HG03439 (cell line): ENCODE results near the gene TBC1D17.
A peak's percentile ranks its signal among the peaks of the same experiment; 100 is the strongest.

Source experiments
- ATAC-seq: cut with Tn5 transposase; IDR thresholded peaks from one replicate; pipeline ENCODE4 v1.9.1; 2021; ENCODE audit warnings: mild to moderate bottlenecking, moderate library complexity; ENCODE audit not compliant: unreplicated experiment

Gene TBC1D17

DNA sequence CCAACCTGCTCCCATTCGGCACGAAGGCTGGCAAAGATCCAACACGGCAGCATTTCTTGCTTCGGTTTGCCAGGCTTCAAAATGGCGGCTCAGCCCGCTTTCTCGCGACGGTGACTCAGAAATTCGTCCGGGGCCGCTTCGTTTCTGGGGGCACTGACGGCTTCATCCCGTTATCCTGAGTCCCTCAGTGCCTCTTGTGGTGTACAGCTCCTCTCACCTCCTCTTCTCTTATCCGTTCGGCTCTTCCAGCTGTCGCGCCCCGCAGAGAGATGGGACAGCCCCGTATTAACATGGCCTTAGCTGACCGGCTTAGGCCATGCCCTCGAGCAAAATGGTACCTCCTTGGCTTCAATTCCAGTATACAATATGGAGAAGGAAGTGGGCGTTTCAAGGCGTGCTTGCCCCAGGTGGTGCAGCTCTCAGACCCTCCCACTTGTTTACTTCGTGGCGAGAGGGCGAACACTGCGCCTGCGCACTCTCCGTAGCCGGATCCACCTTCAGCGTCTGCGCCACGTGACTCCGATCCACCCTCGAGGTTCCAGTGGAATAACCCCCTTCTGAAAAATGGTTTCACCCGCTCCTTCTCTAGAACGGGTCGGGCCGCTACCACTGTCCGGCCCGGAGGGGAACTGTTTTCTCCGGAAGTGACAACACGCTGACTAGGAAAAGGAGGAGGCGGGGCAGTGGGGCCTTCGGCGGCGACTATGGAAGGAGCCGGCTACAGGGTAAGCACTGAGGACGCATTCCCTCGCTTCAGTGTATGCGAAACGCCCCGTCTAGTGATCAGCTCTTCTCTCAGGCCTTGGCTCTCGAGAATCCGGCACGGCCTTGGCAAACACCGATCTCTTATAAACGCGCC lies at the start of gene TBC1D17, which contains the start of gene AKT1S1:
Gene TBC1D17 (plus strand): TSS at position 683 of the 859 bp plus-strand sequence. CDS start 22 bp downstream, at position 705.
Gene AKT1S1 (minus strand): TSS at position 336 of the 859 bp plus-strand sequence. CDS start 4,060 bp downstream, outside the sequence.
- peak; percentile 64 for ATAC-seq

DNA sequence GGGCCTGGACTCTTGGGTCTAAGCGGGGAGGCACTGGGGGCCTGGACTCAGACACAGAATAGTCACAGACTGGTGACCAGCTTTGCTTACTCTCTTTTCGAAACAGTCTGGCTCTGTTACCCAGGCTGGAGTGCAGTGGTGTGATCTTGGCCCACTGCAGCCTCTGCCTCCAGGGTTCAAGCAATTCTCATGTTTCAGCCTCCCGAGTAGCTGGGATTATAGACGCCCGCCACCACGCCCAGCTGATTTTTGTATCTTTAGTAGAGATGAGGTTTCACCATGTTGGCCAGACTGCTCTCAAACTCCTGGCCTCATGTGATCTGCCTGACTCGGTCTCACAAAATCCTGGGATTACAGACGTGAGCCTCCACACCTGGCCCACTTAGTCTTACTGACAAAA lies 48.3 kb upstream of the TBC1D17 start:
- ATAC-seq, result no peak

DNA sequence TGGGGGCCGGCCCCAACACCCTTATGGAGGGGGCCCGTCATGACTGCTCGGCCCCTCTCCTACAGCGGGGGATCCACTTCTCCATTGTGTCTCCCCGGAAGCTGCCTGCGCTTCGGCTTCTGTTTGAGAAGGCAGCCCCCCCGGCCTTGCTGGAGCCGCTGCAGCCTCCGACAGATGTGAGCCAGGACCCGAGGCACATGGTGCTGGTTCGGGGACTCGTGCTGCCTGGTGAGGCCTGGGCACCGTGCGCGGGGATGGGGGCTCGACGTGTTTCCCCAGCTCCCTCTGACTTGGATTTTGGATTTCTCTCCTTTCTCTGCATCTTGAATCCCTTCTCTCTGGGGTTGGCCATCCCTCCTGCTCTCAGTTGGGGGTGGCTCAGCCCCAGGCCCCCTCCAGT lies 47.8 kb upstream of the TBC1D17 start:
- no peak for ATAC-seq

DNA sequence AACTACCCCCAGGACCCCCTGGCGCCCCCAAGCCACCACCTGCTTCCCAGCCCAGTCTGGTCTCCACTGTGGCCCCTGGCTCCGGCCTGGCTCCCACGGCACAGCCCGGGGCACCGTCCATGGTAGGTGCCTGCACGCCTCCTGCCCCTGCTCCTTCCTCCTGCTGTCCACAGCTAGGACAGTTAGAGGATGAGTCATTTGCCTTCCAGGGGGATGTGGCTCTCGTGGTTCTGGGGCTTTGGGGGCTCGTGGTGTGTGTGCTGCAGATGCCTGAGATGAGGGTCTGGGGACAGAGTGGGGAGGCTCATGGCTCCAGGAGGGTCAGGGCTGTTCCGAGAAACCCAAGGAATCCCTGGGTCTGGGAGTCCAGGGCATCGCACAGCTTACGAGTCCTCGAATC lies 46.7 kb upstream of the TBC1D17 start:
- no peak for ATAC-seq

DNA sequence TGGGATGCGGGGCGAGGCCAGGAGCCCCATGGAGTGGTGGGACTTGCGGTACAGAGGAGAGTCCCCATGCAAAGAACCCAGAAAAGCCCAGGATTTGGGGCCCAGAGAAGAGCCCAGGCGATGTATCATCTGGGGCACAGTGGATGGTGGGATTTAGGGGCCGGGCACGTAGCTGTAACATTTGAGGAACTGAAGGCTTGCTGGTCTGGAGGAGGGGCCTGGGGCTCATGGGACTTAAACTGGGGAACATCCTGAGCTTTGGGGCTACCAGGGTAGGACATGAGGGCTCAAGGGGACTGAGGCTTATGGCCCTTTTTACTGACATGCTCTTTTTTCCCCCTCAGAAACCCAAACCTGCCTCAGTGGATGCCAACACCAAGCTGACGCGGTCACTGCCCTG lies 45.9 kb upstream of the TBC1D17 start:
- no peak for ATAC-seq

DNA sequence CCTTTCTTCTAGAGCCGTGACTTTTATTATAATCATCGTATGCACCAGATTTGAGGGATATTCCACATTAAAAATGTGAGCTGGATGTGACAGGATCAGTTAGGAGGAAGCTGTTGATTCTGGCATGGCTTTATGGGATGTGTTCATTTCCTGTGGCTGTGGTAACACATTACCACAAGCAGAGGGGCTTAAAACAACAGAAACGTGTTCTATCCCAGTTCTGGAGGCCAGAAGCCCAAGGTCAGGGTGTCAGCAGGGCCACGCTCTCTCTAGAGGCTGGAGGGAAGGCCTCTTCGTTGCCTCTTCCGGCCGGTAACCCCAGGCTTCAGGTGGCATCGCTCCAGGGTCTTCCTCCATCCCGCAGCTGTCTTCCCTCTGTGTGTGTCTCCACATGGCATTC lies 44.9 kb upstream of the TBC1D17 start:
- ATAC-seq, result no peak

DNA sequence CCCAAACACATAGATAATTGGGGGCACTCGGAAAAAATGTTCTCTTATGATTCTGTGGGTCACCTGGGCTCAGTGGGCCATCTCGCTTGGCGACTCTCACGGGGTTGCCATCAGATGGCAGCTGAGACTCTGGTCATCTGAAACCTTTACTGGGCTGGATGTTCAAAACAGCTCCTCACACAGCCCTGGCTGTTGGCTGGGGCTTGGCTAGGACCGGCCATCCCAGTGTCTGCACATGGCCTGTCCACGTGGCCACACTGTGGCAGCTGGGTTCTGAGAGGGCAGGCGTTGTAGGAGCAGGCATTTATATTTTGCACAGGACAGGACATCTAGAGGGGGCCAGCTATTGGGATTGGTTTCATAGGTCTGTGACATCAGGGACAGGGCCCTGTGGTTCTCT lies 43.9 kb upstream of the TBC1D17 start:
- ATAC-seq, result no peak

DNA sequence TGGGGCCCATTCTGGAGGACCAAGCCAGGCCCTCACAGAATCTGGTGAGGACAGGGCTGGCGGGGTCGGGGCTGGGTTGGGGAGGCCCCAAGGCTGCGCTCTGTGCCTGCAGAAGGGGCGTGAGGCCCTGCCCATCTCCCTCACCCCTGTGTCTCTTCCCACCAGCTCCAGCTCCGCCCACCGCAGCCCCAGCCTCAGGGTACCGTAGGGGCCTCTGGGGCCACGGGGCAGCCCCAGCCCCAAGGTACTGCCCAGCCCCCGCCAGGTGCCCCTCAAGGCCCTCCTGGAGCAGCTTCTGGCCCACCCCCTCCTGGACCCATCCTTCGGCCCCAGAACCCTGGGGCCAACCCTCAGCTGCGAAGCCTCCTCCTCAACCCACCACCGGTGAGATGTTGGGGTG lies 41.9 kb upstream of the TBC1D17 start:
- no peak for ATAC-seq

DNA sequence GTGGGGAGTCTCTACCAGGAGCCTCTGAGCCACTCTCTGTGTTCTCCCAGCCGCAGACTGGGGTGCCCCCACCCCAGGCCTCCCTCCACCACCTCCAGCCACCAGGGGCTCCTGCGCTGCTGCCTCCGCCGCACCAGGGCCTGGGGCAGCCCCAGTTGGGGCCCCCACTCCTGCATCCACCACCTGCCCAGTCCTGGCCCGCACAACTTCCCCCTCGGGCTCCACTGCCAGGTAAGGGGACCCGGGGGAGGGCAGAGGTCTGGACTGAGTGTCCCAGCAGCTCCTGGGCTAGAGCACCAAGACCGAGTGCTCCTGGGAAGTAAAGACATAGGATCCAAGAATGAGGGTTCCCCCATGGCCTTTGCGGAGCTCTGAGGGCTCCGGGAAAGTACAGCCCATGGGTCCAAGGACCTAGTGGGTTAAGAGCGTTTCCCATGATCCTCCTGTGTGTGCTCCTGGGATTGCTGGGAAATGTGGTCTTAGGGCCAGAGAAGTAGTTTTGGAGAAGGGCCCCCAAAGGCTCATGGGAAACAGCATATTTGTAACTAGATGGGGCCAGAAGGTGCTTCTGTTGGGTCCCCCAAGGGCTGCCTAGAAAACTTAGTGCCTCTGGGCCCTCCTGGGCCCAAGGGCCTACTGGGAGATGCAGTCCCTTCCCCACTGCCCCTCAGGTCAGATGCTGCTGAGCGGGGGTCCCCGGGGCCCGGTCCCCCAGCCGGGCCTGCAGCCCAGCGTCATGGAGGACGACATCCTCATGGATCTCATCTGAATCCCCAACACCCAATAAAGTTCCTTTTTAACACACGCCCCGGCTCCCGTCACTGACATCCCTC lies 41.1 kb upstream of the TBC1D17 start:
- ATAC-seq, result no peak

DNA sequence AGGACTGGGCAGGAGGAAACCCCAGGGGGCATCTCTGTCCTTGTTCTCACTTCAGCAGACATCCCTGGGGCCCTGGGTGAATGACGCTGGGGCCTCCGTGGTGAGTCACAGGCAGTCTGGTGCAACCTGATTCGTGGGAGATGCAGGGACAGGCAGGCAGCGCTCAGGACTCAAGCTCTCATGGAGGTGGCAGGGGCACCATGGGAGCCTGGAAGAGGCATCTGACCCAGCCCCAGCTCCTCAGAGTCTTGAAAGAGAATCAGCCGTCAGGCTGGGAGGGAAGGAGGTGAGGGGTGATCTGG lies 40.5 kb upstream of the TBC1D17 start:
- ATAC-seq, result no peak

DNA sequence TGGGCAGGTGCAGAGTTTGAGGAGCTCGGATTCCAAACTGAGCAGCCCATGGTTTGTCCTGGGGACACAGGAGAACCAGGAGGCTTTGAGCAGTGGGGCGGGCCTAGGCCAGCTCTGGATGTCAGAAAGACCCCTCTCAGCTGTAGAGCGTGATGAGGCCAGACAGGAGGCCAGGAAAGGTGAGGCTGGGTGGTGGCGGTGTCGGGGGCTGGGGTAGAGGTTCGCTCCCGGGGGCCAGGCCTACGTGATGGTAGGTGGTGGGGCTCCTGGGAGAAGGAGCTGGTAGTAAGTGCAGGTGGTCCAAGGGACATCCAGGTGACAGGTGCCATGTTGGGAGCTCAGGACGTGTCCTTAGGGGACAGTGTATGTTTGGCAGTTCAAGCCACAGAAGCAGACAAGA lies 40.1 kb upstream of the TBC1D17 start:
- no peak for ATAC-seq

DNA sequence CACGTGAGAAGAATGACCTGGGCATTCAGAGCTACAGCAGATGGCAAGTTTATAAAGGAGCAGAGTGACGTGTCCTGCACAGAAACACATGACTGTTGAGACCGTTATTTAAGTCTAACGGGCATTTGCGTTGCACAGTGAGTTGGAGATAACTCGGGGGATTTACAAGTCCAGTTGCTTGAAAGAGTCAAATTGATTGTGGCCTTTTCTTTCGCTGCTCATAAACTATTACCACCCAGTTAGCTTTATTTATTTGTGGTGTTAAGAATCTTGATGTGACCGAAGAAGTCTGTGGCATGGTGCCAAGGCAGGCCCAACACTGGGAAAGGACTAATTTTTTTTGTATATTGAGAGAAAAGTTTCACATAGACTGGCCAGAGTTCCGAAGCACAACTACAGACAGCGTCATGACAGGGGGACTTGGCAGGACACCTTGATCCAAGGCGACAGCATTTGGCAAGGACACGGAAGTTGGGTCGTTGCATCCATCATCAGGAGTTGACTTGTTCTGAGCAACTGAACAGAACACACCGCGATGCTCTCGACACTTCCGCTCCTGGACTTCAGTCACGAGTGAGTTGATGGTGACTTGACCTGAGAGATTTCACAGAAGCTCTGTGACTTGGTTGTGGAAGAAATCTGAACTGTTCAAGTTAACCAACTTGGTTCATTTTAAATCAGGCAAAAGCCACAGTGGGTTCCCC lies 38.5 kb upstream of the TBC1D17 start:
- ATAC-seq, result no peak

DNA sequence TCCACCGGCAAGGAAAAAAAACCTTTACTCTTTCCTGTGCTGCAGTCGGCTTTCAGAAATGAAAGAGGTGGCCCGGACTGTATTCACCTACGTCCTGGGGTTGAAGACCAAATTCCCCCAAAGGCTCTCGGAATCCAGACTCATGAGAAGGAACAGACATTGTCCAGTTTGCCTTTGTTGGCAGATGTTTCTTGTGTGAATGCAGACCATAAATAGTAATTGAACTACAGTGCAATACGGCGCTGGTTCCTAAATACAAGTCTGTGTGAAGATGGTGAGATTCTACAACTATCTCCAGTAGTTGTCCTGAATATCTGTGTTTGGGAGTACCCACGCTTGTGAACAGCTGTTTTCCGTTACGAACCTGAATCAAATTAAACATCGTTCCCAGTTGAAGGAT lies 37.8 kb upstream of the TBC1D17 start:
- ATAC-seq, result no peak

DNA sequence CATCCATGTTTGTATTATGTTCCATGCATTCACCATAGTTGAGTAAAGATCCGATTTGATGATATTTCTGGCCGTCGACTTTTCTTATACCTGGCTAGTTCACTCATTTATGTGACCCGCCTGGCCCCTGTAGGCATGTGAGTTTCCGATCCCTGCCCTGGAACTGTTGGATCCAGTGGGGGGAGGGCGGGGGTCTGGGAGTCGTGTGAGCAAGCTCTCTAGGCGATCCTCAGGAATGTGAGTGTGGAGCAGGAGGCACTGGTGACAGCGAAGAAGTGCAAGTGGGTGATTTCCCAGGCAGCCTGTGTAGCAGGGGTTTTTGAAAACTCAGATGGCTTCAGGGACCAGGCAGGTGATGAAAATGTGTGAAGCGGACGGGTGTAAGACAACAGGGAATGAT lies 37.2 kb upstream of the TBC1D17 start:
- no peak for ATAC-seq

DNA sequence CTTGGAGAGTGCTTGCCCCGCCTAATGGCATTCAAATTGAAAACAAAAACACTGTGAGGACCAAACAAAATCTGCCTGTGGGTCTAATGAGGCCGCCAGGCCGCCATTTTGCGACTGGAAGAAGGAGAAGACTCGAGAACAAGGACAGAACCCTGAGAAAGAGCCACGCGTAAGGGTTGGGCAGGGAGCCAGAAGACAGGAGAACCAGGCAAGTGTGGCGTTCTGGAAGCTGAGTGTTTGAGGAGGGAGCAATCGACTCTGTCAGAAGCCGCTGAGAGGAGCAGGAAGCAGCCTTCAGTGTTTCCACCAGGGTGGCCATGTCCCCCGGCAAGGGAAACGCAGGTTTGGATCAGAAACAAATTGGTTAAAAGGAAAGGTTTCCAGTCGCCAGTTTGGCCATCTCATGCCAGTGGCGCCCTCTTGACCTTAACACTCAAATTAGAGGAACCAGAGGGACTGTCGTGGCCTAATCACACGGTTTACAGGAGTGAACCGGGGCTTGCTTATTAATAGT lies 36.7 kb upstream of the TBC1D17 start:
- no peak for ATAC-seq

DNA sequence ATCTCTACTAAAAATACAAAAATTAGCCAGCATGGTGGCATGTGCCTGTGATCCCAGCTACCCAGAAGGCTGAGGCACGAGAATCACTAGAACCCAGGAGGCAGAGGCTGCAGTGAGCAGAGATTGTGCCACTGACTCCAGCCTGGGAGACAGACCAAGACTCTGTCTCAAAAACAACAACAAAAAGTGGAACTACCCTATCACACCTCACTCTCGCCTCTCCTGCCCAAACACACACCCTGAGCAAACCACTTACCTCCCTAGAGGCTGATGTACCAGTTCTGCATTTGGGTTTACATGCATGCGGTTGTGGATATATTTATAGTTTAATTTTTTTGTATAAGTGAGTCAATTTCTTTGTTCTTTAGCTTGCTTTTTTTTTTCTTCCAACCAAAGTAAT lies 34.2 kb upstream of the TBC1D17 start:
- ATAC-seq, result no peak

DNA sequence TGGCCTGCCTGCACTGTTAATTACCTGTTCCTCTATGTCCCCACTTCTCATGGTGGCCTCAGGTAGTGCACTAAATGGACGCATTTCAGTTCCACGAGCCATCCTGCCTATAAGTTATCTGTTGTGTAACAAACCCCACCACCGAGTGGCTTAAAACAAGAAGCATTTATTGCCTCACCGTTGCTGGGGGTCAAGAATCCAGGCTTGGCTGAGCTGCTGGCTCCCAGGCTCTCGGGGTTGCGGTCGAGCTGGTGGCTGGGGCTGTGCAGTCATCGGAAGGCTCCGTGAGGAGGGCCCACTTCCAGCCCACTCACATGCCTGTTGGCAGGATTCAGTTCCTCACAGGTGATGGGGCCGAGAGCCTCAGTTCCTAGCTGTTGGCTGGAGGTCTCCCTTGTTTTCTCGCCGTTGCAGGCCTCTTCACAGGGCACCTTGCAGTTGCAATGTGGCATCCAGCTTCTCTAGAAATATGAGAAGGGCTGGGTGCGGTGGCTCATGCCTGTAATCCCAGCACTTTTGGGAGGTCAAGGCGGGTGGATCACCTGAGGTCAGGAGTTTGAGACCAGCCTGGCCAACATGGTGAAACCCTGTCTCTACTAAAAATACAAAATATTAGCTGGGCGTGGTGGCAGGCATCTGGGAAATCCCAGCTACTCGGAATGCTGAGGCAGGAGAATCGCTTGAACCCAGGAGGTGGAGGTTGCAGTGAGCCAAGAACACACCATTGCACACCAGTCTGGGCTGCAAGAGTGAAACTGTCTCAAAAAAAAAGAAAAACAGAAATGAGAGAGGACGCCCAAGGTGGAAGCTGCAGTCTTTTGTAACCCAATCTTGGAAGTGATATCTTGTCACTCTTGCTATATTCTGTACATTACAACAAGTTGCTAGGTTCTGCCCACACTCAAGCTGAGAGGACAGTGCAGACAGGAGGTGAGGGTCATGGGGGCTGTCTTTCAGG lies 33.1 kb upstream of the TBC1D17 start:
- ATAC-seq, result no peak

DNA sequence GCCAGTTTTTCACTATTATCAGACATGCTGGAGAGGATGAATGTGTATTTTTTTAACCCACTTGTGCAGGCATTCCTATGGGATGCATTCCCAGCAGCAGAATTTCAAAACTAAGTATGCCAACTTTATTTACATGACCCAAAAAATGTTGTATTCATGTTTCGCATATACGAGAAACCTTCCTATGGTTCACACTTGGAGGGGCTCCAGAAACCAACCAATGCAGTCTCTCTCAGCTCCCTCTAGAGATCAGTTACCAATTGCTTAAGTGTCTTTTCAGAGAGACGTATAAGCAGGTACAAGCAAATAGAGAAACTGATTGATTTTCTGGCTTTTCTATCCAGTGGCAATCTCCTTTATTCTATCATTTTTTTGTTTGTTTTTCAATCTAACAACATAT lies 32.1 kb upstream of the TBC1D17 start:
- no peak for ATAC-seq

DNA sequence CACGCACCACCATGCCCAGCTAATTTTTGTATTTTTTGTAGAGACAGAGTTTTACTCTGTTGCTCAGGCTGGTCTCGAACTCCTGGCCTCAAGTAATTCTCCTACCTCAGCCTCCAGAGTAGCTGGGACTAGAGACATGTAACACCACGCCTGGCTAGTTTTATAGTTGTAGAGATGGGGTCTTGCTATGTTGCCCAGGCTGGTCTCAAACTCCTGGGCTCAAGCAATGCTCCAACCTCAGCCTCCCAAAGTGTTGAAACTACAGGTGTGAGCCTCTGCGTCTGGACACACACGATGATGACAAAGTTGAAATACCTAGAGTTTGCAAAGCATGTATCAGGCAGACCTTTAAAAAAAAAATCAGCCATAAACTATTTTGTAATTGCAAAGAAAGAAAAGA lies 31.1 kb upstream of the TBC1D17 start:
- ATAC-seq, result no peak
